ENCODE data around the gene DOCK8.

DOCK8 gene

DNA sequence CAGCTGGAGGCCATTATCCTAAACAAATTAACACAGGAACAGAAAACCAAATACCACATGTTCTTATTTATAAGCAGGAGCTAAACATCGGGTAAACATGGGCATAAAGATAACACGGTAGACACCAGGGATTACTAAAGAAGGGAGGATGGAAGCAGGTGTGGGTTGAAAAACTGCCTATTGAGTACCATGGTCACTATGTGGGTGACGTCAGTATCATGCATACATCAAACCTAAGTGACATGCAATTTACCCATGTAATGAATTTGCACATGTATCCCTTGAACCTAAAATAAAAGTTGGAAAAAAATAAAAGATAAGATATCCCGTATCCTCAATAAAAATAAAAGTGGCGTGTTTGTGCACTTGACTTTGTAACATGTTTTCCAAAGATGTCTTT is 88.8 kb downstream of the DOCK8 start:
- no peaks in the 10 kb centered on the region for H3K27me3 Mint-ChIP-seq
- H3K27ac Mint-ChIP-seq: no peak overlapping the region
- H3K9me3 Mint-ChIP-seq: no peaks in the 10 kb centered on the region
- H3K4me3 Mint-ChIP-seq: no peak overlapping the region
- H3K4me1 Mint-ChIP-seq (ENCODE audit: low read depth): no peaks in the 10 kb centered on the region
- peaks cover 76% of the 10 kb centered on the region for H3K36me3 Mint-ChIP-seq (ENCODE audit: low read depth)

DNA sequence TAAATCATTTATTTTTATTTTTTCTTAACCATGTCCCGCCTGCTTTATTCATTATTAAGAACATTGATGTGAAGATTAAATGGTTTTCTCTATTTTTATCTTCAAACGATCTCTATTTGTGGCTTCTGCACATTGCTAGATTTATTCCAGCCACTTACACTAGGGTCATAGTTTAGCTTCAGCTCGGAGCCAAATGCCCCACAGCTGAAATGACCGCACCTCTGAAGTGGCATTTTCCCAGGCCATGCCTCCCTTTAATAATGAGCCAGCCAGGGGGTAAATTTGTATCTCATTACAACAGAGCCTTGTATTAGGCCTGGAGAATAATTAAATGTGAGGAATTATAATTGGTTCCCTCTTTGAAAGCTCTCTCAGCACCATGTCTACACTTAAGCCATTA is 89.4 kb downstream of the DOCK8 start:
- Mint-ChIP-seq H3K27me3 (no peaks in the 10 kb centered on the region), H3K9me3 (no peaks in the 10 kb centered on the region), H3K27ac (no peak overlapping the region), H3K4me1 (ENCODE audit: low read depth) (no peaks in the 10 kb centered on the region), H3K36me3 (ENCODE audit: low read depth) (peaks cover 70% of the 10 kb centered on the region), H3K4me3 (no peak overlapping the region)

DNA sequence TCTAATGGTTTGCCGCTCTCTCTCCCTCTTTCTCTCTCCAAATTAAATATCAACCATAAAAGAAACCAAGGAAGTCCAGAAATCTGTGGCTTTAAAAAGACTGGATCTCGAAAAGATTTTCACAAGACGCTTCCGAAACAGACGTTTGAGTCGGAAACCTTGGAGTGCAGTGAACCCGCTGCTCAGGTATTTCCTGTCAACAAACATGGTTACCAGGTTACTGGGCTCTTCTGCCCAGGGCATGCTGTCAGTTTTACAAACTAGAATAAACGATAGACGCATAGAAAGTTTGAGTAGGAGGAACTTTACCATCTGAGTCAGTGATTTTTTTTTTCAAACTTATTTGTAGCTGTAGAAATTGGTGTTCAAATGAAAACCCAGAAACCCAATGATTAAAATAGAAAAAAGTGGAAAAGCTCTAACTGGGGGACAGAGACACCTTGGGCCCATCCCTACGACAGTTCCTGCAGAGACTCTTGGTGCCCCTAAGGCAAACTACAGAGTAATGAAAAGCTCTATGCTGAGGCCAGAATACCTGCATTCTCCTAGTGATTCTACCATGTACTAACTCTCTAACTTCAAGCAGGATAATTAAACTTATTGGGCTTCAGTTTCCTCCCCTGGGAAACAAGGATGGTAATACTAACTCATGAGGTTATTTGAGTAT is 90.0 kb downstream of the DOCK8 start:
- peak overlapping the region; percentile 63 for H3K27ac Mint-ChIP-seq
- peaks cover 68% of the 10 kb centered on the region for H3K36me3 Mint-ChIP-seq (ENCODE audit: low read depth)
- no peak overlapping the region for H3K4me3 Mint-ChIP-seq
- no peaks in the 10 kb centered on the region for H3K27me3 Mint-ChIP-seq
- no peaks in the 10 kb centered on the region for H3K9me3 Mint-ChIP-seq
- no peaks in the 10 kb centered on the region for H3K4me1 Mint-ChIP-seq (ENCODE audit: low read depth)

- no peak overlapping the region for H3K4me3 Mint-ChIP-seq
- peaks cover 58% of the 10 kb centered on the region for H3K36me3 Mint-ChIP-seq (ENCODE audit: low read depth)
- no peaks in the 10 kb centered on the region for H3K9me3 Mint-ChIP-seq
- no peaks in the 10 kb centered on the region for H3K27me3 Mint-ChIP-seq
- H3K4me1 Mint-ChIP-seq (ENCODE audit: low read depth): no peaks in the 10 kb centered on the region
- peak overlapping the region; percentile 40 for H3K27ac Mint-ChIP-seq
Observed at GRCh38 chr9:306907-307306, 92.2 kb downstream of the DOCK8 start.

DNA sequence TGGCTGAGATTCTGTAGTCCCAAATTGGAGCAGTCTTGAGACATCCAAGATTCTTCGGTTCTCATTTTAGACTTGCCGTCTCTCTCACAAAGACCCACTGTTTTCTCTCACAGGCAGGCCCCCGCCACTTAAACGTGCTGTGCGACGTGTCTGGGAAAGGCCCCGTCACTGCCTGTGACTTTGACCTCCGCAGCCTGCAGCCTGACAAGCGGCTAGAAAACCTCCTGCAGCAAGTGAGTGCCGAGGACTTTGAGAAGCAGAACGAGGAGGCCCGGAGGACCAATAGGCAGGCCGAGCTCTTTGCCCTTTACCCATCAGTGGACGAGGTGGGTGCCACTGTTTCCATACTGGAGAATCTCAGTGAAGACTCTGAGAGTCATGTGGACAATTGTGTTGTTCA is 97.2 kb downstream of the DOCK8 start:
- H3K27me3 Mint-ChIP-seq: no peaks in the 10 kb centered on the region
- H3K4me3 Mint-ChIP-seq: no peak overlapping the region
- H3K4me1 Mint-ChIP-seq (ENCODE audit: low read depth): no peaks in the 10 kb centered on the region
- no peaks in the 10 kb centered on the region for H3K9me3 Mint-ChIP-seq
- H3K27ac Mint-ChIP-seq: no peak overlapping the region
- peaks cover 61% of the 10 kb centered on the region for H3K36me3 Mint-ChIP-seq (ENCODE audit: low read depth)

GRCh38 chr9:312596-313320 is 98.1 kb downstream of the DOCK8 start:
- H3K4me3 Mint-ChIP-seq: no peak overlapping the region
- H3K9me3 Mint-ChIP-seq: no peaks in the 10 kb centered on the region
- peaks cover 62% of the 10 kb centered on the region for H3K36me3 Mint-ChIP-seq (ENCODE audit: low read depth)
- no peaks in the 10 kb centered on the region for H3K27me3 Mint-ChIP-seq
- peak overlapping the region; percentile 33 for H3K27ac Mint-ChIP-seq
- no peaks in the 10 kb centered on the region for H3K4me1 Mint-ChIP-seq (ENCODE audit: low read depth)

DNA sequence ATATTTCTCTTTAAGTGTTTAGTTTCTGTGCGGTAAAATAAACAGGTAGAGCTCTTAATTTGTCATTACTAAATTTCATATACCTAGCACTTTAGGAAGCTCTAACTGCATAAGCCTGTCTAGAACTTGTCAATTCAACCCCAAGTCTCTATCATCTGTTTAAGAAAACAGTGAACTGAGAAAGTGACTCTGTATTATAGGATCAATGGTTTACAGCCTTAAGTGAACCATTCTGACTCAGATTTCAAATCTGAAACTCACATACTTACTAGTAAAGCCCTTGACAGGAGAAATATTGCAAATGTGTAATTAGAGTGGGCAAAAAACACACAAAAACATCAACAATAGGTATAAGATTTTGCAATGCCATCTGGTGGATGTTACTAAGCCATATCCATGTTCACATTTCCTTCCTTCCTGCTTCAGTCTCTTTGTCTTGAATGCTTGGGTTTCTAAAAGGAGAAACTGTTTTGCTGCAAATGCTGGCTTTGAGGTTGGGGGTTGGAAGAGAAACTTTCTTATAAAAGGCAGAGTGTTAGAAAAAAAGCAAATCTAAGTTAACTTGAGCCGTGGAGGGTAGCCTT is 101.8 kb downstream of the DOCK8 start:
- Mint-ChIP-seq H3K36me3 (ENCODE audit: low read depth) (peaks cover 73% of the 10 kb centered on the region), H3K27ac (peak overlapping the region; percentile 49), H3K9me3 (no peaks in the 10 kb centered on the region), H3K27me3 (no peaks in the 10 kb centered on the region), H3K4me1 (ENCODE audit: low read depth) (no peaks in the 10 kb centered on the region), H3K4me3 (no peak overlapping the region)

DNA sequence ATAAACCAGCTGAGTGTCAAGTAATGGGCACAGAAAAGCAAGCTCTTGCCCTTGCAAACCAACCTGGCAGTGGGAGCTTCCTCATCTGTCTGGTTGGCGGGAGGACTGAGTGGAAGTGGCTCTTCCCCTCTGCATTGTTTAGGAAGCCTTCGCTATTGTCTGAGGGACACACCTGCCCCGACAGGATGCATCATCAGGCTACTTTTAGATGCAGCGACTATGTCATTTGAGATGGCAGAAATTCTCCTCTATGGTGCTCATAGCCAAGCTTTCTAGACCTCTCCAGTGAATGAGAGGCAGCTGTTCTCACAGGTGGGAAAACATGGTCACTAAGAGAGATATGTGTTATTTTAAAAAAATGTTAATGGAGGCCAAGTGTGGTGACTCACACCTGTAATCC is 104.0 kb downstream of the DOCK8 start:
- Mint-ChIP-seq H3K27ac (no peak overlapping the region), H3K4me3 (no peak overlapping the region), H3K4me1 (ENCODE audit: low read depth) (no peaks in the 10 kb centered on the region), H3K27me3 (no peaks in the 10 kb centered on the region), H3K36me3 (ENCODE audit: low read depth) (peaks cover 58% of the 10 kb centered on the region), H3K9me3 (no peaks in the 10 kb centered on the region)

- Mint-ChIP-seq H3K9me3 (no peaks in the 10 kb centered on the region), H3K4me1 (ENCODE audit: low read depth) (no peaks in the 10 kb centered on the region), H3K27ac (no peak overlapping the region)
Observed at GRCh38 chr9:324971-325370, 110.3 kb downstream of the DOCK8 start.

GRCh38 chr9:326667-327066 is 112.0 kb downstream of the DOCK8 start:
- H3K36me3 Mint-ChIP-seq (ENCODE audit: low read depth): peaks cover 68% of the 10 kb centered on the region

More at GRCh38 chr9:324971-325370, 110.3 kb downstream of the DOCK8 start:
- Mint-ChIP-seq H3K4me3 (no peak overlapping the region), H3K36me3 (ENCODE audit: low read depth) (peaks cover 51% of the 10 kb centered on the region), H3K27me3 (no peaks in the 10 kb centered on the region)

DNA sequence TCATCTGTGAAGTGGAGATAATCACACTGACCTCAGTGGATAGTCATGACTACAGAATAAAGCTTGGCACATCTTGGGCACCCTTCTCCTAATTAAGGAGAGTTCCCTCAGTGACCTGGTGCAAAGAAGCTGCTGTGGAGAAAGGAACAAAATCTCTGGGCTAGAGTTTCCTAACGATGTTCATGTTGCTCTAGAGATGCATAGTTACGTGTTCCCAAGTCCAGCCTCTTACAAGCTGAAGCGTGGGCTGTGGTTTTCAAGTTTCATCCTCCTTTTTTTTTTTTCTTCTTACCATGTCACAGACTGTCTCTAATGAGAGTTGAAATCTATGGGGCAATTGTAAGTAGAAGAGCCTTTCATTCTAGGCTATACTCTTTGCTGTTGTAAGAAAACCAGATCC is 113.8 kb downstream of the DOCK8 start:
- Mint-ChIP-seq H3K4me3 (no peak overlapping the region), H3K9me3 (no peaks in the 10 kb centered on the region), H3K36me3 (ENCODE audit: low read depth) (peaks cover 77% of the 10 kb centered on the region), H3K27me3 (no peaks in the 10 kb centered on the region), H3K4me1 (ENCODE audit: low read depth) (no peaks in the 10 kb centered on the region), H3K27ac (peak overlapping the region; percentile 46)

More at GRCh38 chr9:326667-327066, 112.0 kb downstream of the DOCK8 start:
- H3K27me3 Mint-ChIP-seq: no peaks in the 10 kb centered on the region
- no peak overlapping the region for H3K4me3 Mint-ChIP-seq
- H3K4me1 Mint-ChIP-seq (ENCODE audit: low read depth): no peaks in the 10 kb centered on the region
- peak overlapping the region; percentile 18 for H3K27ac Mint-ChIP-seq
- H3K9me3 Mint-ChIP-seq: no peaks in the 10 kb centered on the region

- peaks cover 88% of the 10 kb centered on the region for H3K36me3 Mint-ChIP-seq (ENCODE audit: low read depth)
- no peak overlapping the region for H3K4me3 Mint-ChIP-seq
- no peaks in the 10 kb centered on the region for H3K27me3 Mint-ChIP-seq
- no peak overlapping the region for H3K27ac Mint-ChIP-seq
- no peaks in the 10 kb centered on the region for H3K9me3 Mint-ChIP-seq
- peaks cover 11% of the 10 kb centered on the region for H3K4me1 Mint-ChIP-seq (ENCODE audit: low read depth)
Observed at GRCh38 chr9:331197-331596, 116.5 kb downstream of the DOCK8 start.

DNA sequence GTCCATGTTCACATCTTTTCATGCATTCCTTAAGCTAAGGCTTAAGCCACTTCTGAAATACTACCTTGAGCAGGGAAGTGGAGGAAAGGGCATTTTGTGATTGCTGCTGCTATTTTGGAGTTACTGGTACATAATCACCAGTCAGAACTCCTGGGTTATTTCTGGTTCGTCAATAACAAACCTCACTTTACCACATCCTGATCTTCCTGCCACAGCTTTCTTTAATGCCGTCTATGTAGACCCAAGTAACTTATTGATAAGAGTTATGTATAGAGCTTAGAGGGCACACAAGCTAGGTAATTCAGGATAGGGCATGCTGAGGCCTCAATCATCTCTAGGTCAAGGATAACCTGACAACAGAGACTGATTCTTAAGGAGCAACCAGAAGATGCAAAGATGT is 120.7 kb downstream of the DOCK8 start:
- peaks cover 86% of the 10 kb centered on the region for H3K36me3 Mint-ChIP-seq (ENCODE audit: low read depth)
- peak overlapping the region; percentile 32 for H3K27ac Mint-ChIP-seq
- no peak overlapping the region for H3K4me3 Mint-ChIP-seq
- H3K4me1 Mint-ChIP-seq (ENCODE audit: low read depth): peaks cover 11% of the 10 kb centered on the region
- no peaks in the 10 kb centered on the region for H3K27me3 Mint-ChIP-seq
- H3K9me3 Mint-ChIP-seq: no peaks in the 10 kb centered on the region

DNA sequence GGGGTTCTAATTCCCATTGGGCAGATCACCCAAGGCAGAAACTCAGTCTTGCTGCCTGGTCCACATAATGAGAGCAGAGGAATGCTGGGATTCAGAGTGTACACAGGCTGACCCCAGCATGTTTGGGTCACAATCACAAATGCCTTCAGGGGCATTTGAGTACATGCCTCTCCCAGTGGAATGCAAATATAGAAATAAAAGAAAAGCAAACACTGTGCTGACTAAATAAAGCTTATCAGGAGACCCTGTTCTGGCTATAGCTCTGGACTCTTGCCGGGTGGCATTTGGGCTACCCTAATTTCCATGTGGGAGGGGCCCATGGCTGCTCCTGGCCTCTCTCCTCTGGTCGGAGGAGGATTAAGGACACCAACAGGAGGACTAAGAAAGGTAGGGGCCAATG is 121.4 kb downstream of the DOCK8 start:
- Mint-ChIP-seq H3K4me3 (no peak overlapping the region), H3K36me3 (ENCODE audit: low read depth) (peaks cover 83% of the 10 kb centered on the region), H3K9me3 (no peaks in the 10 kb centered on the region), H3K27me3 (no peaks in the 10 kb centered on the region), H3K27ac (peak overlapping the region; percentile 31), H3K4me1 (ENCODE audit: low read depth) (peaks cover 11% of the 10 kb centered on the region)

DNA sequence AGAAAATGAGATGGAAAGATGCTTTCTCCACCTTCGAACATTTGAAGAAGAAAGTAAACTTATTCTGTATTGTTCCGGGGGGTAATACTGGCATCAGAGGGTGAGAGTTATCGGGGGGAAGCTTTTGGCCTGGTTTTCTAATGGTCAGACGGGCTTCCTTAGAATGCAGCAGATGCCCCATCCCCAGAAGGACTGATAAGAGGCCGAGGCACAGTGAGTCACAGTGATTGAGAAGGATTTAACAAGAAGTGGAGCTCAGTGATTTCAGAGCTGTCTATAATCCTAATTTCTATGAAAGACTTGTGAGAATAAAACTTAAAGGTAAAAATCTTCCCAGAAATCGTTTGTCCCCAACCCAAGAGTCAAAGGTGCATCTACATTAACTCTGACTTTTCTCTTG is 123.9 kb downstream of the DOCK8 start:
- Mint-ChIP-seq H3K36me3 (ENCODE audit: low read depth) (peaks cover 82% of the 10 kb centered on the region), H3K27me3 (no peaks in the 10 kb centered on the region), H3K4me1 (ENCODE audit: low read depth) (peaks cover 11% of the 10 kb centered on the region), H3K9me3 (no peaks in the 10 kb centered on the region), H3K4me3 (no peak overlapping the region), H3K27ac (no peak overlapping the region)
